GM18499 (cell line): ENCODE results near the gene SNX27.
"Not testable (repeated sequence)": the region's sequence is repeated elsewhere in the genome, so short reads cannot be mapped to it uniquely, and the experiment has no call there.

Source experiments
- ATAC-seq: cut with Tn5 transposase; IDR thresholded peaks from one replicate; pipeline ENCODE4 v1.9.1; 2021; ENCODE audit warnings: moderate number of reproducible peaks; ENCODE audit not compliant: insufficient read depth, unreplicated experiment

The SNX27 gene

DNA sequence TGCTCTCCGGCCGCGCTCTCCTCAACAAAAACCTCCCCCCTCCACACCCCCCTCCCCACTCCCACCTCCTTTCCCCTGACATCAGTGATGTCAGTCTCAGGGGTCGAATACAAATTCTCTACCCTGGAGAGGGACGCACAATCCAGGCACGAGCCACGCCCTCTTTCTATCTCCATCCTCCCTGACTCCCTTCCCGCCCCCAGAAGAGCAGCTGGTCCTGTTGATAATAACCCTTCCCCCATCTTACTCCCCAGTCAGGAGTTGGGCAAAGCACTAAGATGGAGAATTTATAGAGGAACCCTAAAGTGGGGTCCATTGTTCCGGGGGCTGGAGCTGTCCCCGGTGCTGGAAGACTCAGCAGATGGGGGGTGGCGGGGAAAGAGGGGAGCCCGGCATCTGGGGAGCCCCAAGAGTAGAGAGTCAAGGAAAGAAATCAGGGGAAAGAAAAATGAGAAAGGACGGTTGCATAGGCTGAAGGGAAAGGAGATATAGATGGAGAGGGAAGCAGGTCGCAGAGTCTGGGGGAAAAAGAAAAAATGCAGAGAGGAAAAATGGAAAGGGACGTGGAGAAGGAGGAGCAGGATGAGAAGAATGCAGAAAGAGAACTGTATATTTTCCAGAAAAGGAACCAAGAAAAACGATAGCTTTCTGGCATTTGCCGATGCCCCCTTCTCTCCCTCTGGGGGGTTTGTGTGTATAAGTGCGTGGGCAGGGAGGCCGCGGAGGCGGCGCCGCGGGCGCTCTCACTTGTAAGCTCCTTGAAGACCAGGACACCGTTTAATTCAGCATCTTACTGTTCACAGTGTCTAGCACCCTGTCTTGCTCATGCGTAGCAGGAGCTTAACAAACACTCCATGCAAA is 105.2 kb downstream of the SNX27 start, which contains the start of gene CELF3:
Gene CELF3, minus strand, starts transcription at position 33 of the 861 bp plus-strand sequence. CDS start 783 bp downstream, outside the sequence.
- no peak for ATAC-seq

GRCh38 chr1:151718011-151718431 is 106.2 kb downstream of the SNX27 start:
- ATAC-seq = no peak

DNA sequence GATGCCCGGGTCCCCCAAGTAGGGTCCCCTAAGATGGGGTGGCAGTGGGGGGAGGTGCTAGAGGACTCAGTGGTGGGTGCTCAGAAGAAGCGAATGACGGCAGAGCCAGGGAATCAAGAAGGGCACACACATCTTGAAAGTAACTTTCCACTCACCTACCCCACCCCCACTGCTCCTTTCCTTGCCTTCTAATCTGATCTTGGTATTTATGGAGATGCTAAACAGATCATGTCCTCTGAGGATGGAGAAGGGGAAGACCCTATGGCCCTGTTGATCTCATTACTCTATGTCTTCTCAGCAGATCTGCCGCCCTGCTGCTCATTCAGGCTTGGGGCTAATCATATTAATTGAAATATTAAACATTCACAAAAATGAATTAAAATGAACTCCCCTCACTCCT is 106.8 kb downstream of the SNX27 start:
- no peak for ATAC-seq

DNA sequence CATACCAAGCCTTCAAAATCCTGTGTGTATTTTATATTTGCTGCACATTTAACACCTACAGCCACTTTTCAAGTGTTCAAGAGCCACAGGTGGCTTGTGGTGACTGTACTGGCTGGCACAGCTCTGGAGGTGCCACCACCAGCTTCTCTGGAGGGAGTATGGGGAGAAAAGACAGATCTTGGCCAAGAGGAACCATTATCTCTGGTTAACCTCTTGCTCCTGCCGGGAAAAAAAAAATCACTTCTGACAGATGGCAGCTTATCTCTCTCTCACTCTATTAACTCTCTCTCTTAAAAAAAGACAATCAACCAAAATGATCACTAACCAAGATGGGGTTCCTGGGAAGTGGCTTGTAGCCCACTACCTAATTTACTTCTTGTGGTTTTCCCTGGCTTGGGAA is 108.3 kb downstream of the SNX27 start:
- no peak for ATAC-seq

- ATAC-seq = no peak
Measured at GRCh38 chr1:151720554-151720953, 108.7 kb downstream of the SNX27 start.

DNA sequence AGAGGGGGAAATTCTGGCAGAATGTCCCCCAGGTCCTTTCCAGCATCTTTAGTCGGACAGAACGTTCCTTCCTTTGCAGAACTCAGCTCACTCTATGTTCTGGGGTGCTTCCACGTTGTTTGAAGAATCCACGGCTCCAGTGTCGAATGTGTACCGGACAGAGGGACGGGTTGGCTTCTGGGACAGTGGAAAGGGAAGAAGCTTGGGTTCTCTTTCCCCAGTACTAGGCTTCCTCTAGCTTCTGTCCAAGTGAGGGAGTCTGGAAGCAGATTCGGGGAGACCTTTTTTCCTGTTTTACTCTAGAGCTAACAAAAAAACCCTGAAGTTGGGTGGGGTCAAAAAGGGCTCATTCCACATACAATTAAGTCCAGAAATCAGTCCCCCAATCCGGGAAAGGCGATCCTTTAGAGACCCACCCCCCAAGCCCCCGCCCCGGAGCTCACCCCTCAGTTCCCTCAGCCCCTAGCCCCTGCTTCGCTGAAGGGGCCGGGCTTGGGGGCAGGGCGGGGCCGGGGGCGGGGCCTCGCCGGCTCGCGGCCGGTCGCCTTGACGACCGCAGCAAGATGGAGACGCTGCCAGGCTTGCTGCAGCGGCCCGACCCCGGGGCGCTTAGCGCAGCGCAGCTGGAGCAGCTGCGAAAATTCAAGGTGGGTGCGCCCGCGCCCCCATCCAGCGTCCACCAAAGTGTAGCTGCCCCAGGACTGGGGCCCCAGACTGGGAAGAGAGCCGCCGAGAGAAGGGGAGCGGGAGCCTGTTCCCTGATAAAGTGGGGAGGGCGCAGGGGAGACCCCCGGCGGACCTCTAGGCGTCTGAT is 109.3 kb downstream of the SNX27 start, which contains the start of gene RIIAD1:
Gene RIIAD1, plus strand, starts transcription at position 549 of the 814 bp plus-strand sequence. Its CDS starts 15 bp downstream, at position 564.
- ATAC-seq = no peak

GRCh38 chr1:151721788-151722510 is 110.1 kb downstream of the SNX27 start:
- ATAC-seq = no peak

GRCh38 chr1:151723726-151724370 is 112.0 kb downstream of the SNX27 start:
- no peak for ATAC-seq

DNA sequence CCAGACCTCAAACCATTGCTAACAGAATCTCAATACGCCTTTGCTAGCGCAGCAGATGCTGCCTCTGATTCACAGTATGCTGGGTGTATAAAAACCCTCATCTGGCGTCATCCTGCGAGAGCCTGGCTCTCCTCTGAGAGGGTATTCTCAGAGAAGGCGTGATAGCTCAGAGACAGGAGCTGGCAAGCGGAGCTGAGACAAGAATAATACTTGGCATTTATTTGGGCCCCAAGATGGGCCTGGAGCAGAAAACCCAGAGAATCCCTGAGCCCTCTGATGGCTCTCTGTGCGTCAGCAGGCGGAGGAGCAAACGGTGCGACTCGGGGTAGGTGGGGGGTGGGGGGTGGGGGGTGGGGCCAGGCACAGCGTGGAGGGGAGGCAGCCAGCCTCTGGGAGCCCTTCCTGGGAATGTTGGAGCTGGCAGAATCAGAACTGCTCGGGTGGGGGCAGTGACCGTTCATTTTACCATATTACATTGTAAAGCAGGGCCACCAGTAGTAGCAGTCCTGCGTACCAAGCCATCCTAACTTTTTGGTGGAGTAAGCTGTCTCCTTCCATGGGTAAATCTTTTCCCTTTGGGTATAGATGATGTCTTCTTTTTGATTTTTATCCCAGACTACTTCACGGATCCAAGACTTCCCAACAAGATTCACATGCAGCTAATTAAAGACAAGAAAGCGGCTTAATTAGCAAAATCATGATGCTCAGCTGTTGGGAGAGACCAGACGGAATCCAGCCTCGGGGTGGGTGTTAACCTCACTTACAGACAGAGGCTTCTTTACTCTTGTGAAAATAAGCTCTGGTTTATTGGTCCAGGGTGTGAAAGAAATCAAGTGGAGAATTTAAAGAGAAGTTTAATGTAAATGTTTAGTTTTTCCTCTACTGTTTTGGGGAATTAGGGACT is 116.6 kb downstream of the SNX27 start:
- no peak for ATAC-seq

- no peak for ATAC-seq
Measured at GRCh38 chr1:151729157-151729965, 117.5 kb downstream of the SNX27 start.

- no peak for ATAC-seq
Measured at GRCh38 chr1:151729966-151730291, 118.1 kb downstream of the SNX27 start.

DNA sequence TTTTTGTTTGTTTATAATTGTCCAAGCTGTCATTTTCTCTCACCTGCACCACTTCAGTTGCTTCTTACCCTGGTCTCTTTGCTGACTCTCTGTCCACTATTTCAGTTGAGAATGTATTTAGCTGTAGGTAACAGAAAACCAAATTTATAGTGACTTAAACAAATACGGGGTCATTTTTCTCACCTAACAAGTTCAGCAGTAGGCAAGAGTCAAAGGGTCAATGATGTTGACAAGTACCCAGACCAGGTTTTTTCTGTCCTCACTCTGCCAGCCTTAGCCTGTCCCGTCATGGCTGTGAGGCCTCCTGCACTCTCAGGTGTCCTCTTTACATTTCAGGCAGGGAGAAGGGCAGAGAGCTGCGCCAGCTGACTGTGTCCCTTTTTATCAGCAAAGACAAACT is 121.3 kb downstream of the SNX27 start:
- ATAC-seq = no peak

DNA sequence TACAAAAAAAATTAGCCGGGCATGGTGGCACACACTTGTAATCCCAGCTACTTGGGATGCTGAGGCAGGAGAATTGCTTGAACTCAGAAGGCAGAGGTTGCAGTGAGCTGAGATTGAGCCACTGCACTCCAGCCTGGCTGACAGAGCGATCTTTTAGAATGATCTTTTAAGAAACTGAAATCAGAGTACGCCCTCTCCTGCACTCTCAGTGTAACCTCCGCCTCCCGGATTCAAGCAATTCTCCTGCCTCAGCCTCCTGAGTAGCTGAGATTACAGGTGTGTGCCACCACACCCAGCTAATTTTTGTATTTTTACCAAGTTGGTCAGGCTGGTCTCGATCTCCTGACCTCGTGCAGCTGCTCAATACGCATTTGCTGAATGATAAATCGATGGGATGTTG is 122.1 kb downstream of the SNX27 start:
- not testable (repeated sequence) for ATAC-seq

GRCh38 chr1:151737026-151737425 is 125.2 kb downstream of the SNX27 start:
- ATAC-seq = no peak

DNA sequence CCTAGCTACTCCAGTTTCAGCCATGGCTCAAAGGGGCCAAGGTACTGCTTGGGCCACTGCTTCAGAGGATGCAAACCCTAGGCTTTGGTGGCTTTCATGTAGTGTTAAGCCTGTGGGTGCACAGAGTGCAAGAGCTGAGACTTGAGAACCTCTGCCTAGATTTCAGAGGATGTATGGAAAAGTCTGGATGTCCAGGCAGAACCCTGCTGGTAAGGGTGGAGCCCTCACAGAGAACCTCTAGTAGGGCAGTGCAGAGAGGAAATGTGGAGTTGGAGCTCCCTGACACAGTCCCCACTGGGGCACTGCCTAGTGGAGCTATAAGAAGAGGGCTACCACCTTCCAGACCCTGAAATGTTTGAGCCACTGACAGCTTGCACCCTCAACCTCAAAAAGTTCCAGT is 125.6 kb downstream of the SNX27 start:
- ATAC-seq = no peak

DNA sequence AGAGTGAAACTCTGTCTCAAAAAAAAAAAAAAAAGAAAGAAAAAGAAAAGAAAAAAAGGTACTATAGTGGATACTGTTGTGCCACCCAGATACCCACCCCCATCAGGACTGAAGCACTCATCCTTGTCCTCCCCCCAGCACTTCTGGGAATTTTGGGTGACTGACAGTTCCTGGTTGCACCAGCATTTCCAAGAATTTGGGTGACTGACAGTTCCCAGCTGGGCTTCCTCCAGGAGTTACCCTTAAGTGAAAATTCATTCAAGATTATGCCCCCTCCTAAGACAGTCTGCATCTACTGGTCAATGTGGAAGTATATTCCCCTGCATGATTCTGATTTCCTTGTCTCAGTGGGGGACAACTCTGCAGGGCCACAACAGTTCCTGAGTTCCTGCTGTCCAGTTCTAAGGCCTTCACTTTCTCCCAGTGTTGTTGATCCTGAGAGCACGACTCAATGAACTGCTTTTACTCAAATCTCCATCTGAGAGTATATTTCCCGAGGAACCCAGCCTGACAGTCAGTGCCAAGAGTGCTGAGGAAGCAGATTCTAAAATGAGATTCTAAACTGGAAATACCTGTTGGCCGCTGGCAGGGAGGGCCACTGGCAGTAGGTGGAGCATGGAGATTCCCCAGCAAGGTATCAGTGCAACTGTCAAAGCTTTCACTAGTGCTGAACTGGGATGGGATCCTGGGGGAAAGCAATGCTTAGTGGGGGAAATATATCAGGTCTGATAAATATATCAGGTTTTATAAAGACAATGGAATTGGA is 127.9 kb downstream of the SNX27 start:
- no peak for ATAC-seq

- ATAC-seq = no peak
Measured at GRCh38 chr1:151741516-151741915, 129.7 kb downstream of the SNX27 start.
